ENCODE data around the gene GRID1. TPM values are rescaled to one million over a fixed set of nuclear protein-coding genes. Genes with fewer than 3 reads are reported as not detected.

GRID1 gene
- total and polyA plus RNA-seq, 9 of the 15 experiments (the other 6 are each of a cell fraction or from before 2014, with no cell fraction given), result 0.01 to 7.2 (median 1.2) TPM

DNA sequence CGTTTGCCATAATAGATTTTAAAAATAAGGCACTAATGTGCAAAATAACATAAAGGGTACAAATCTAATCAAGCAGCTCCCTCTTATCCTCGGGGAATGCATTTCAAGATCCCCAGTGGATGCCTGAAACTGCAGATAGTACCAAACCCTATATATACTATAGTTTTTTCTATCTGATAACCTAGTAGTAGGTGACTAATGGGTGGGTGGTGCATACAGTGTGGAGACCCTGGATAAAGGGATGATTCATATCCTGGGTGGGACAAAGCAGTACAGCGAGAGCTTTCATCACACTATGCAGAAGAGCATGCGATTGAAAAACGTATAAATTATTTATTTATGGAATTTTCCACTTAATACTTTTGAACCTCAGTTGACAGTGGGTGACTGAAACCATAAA lies 464.5 kb downstream of the GRID1 start (continued):
- TF ChIP-seq ETV5 (CRISPR knock-in tag; IDR thresholded peaks at IDR 0.05; ENCODE audit: low read depth), result no peak
- TF ChIP-seq FOSL1 (tag; conservative IDR thresholded peaks at IDR 0.05), result peak; percentile 95
- peak; percentile 82 for TF ChIP-seq CBFA2T3 (IDR thresholded peaks at IDR 0.05)
- TF ChIP-seq, protein P1, sequence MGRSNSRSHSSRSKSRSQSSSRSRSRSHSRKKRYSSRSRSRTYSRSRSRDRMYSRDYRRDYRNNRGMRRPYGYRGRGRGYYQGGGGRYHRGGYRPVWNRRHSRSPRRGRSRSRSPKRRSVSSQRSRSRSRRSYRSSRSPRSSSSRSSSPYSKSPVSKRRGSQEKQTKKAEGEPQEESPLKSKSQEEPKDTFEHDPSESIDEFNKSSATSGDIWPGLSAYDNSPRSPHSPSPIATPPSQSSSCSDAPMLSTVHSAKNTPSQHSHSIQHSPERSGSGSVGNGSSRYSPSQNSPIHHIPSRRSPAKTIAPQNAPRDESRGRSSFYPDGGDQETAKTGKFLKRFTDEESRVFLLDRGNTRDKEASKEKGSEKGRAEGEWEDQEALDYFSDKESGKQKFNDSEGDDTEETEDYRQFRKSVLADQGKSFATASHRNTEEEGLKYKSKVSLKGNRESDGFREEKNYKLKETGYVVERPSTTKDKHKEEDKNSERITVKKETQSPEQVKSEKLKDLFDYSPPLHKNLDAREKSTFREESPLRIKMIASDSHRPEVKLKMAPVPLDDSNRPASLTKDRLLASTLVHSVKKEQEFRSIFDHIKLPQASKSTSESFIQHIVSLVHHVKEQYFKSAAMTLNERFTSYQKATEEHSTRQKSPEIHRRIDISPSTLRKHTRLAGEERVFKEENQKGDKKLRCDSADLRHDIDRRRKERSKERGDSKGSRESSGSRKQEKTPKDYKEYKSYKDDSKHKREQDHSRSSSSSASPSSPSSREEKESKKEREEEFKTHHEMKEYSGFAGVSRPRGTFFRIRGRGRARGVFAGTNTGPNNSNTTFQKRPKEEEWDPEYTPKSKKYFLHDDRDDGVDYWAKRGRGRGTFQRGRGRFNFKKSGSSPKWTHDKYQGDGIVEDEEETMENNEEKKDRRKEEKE (IDR thresholded peaks at IDR 0.05; ENCODE audit: borderline replicate concordance in 1 of 2, control insufficient read depth in 1 of 2, low read depth in 2 of 2, low read length in 1 of 2), result no peak
- TF ChIP-seq EGR1 (conservative IDR thresholded peaks at IDR 0.05), result peak; percentile 81
- peak; percentile 48 for TF ChIP-seq FOS (IDR thresholded peaks at IDR 0.05; ENCODE audit: extremely low read depth, insufficient read length)
- peak; percentile 79 for TF ChIP-seq TEAD4 (IDR thresholded peaks at IDR 0.05; ENCODE audit: low read length)
- no peak for TF ChIP-seq TEAD4 (CRISPR knock-in tag; IDR thresholded peaks at IDR 0.05; ENCODE audit: borderline replicate concordance)
- peak; percentile 52; the same call in 1 of the 2 replicates for TF ChIP-seq SMARCC2 (IDR thresholded peaks at IDR 0.05; ENCODE audit: low read depth)
- no peak for TF ChIP-seq MYBL2 (IDR thresholded peaks at IDR 0.05; ENCODE audit: low read depth)
- TF ChIP-seq MYBL2 (CRISPR knock-in tag; IDR thresholded peaks at IDR 0.05; ENCODE audit: borderline replicate concordance), result no peak
- peak; percentile 72 for TF ChIP-seq CBFA2T2 (conservative IDR thresholded peaks at IDR 0.05)
